Adipocyte (in vitro differentiated cells): ENCODE results near the gene HLCS.
A peak's percentile ranks its signal among the peaks of the same experiment; 100 is the strongest.

Experiments
- DNase-seq: peaks from one replicate; pipeline ENCODE4 v3.0.0-alpha.2; 2015; ENCODE audit warnings: low read depth
- H3K27me3 ChIP-seq: replicated peaks from 2 replicates; pipeline ENCODE4 v1.7.0; 2013; ENCODE audit warnings: mild to moderate bottlenecking, low read length, moderate library complexity; ENCODE audit not compliant: control insufficient read depth, insufficient read depth
- H3K36me3 ChIP-seq: 2 replicates; pipeline ENCODE4 v1.7.0; 2013; ENCODE audit warnings: low read length, mild to moderate bottlenecking, moderate library complexity; ENCODE audit not compliant: control insufficient read depth, insufficient read depth, severe bottlenecking
- H3K4me1 ChIP-seq: 2 replicates; pipeline ENCODE4 v1.7.0; 2013; ENCODE audit warnings: mild to moderate bottlenecking, low read length, moderate library complexity; ENCODE audit not compliant: control insufficient read depth, insufficient read depth
- H3K4me3 ChIP-seq: 2 replicates; pipeline ENCODE4 v1.7.0; 2013; ENCODE audit warnings: mild to moderate bottlenecking, low read length, moderate library complexity
- H3K9ac ChIP-seq: 2 replicates; pipeline ENCODE4 v1.7.0; 2013; ENCODE audit warnings: mild to moderate bottlenecking, low read length, moderate library complexity
- H3K9me3 ChIP-seq: 2 replicates; pipeline ENCODE4 v1.7.0; 2013; ENCODE audit warnings: mild to moderate bottlenecking, low read length, moderate library complexity; ENCODE audit not compliant: control insufficient read depth

HLCS gene

DNA sequence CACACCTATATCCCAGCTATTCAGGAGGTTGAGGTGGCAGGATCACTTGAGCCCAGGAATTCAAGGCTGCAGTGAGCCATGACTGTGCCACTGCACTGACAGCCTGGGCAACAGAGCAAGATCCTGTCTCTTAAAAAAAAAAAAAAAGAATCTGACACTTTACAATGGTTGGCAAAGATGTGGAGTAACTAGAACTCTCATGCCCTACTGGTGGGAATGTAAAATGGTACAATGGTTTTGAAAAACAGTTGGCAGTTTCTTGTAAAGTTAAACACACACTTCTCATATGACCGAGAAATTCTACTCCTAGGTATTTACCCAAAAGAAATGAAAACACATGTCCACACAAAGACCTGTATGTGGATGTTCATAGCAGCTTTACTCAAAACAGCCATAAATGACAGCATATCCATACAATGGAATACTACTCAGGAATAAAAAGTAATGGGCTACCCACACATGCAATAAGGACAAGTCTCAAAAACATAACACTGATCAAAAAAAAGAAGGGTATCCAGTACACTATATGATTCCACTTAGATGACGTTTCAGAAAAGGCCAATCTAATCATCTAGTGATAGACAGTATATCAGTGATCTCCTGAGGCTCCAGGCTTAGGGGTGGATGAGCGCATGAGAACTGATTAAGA lies 58.1 kb downstream of the HLCS start:
- peak; percentile 28 for DNase-seq

DNA sequence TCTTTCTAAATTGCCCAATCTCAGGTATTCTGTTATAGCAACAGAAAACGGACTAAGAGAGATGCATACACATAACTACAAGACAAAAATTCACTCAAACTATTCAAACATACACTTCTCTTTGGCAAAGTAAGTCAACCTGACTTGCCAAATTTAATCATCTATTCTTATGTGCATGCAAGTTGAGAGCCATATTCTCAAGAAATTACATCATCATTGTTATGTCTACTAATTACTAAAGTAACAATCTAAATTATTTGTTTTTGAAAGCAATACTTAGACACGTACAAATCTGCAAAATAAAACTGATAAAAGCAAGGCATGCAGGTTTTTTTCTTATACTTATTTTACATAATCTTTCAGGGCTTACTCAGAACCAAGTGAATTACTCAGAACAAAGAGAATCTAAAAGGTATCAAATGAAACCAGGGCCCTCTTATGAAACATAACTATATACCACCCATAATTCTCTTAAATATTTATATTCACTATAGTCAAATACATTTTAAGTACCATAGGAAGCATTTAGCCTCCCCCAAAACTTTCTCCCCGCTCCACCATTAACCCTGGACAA lies 62.3 kb downstream of the HLCS start:
- Histone ChIP-seq H3K36me3 (no peaks in the 10 kb centered on the region), H3K9me3 (no peaks in the 10 kb centered on the region), H3K9ac (no peak overlapping the region), H3K27me3 (no peaks in the 10 kb centered on the region), H3K4me1 (no peaks in the 10 kb centered on the region), H3K4me3 (no peak overlapping the region)
- DNase-seq, result no peak

More for the DNA sequence above, 58.1 kb downstream of the HLCS start:
- Histone ChIP-seq H3K4me3 (no peak overlapping the region), H3K9ac (no peak overlapping the region), H3K4me1 (peaks cover 13% of the 10 kb centered on the region), H3K27me3 (no peaks in the 10 kb centered on the region), H3K36me3 (no peaks in the 10 kb centered on the region), H3K9me3 (no peaks in the 10 kb centered on the region)

GRCh38 chr21:36902793-36903192 lies 63.7 kb downstream of the HLCS start:
- H3K4me3 ChIP-seq, result no peak overlapping the region

DNA sequence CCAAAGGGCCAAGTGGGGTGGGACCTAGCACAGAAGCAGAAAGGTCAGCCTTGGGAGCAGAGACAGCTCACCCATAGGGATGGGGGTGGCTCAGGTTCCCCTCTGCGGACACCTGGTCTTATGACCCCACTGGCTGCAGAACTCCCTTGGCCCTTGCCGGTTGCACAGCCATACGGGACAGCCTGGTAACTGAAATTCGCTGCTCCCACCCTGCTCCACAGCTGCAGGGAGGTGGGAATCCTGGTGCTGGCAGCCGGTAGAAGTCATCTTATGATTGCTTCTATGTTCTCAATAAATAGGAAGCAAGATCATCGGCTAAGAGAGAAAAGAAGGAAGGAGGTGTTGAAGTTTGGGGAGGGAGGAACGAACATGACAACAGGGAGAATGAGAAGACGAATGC lies 64.1 kb downstream of the HLCS start:
- no peak for DNase-seq
- H3K9me3 ChIP-seq, result no peaks in the 10 kb centered on the region
- no peaks in the 10 kb centered on the region for H3K36me3 ChIP-seq
- H3K4me1 ChIP-seq, result no peaks in the 10 kb centered on the region
- H3K9ac ChIP-seq, result no peak overlapping the region
- no peak overlapping the region for H3K4me3 ChIP-seq
- no peaks in the 10 kb centered on the region for H3K27me3 ChIP-seq

More at GRCh38 chr21:36902793-36903192, 63.7 kb downstream of the HLCS start:
- no peak overlapping the region for H3K9ac ChIP-seq
- H3K4me1 ChIP-seq, result no peaks in the 10 kb centered on the region
- H3K36me3 ChIP-seq, result no peaks in the 10 kb centered on the region
- no peaks in the 10 kb centered on the region for H3K9me3 ChIP-seq
- H3K27me3 ChIP-seq, result no peaks in the 10 kb centered on the region
- no peak for DNase-seq

DNA sequence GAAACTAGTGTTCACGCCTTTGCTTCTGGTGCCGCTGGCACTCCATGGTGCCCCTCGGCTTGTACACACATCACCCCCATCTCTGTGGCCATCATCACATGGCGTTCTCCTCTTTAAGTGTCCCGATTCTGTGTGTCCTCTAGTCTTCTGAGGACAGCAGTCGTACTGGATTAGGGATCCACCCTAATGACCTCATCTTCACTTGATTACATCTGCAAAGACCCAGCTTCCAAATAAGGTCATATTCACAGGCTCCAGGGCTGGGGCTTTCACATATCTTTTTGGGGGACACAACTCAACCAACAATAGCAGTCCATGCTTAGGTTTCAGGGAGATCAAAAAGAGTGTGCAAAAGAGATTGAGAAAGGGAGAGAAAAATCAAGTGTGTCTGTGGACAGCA lies 64.9 kb downstream of the HLCS start:
- H3K9me3 ChIP-seq, result no peaks in the 10 kb centered on the region
- peaks cover 4% of the 10 kb centered on the region for H3K36me3 ChIP-seq
- H3K4me3 ChIP-seq, result no peak overlapping the region
- DNase-seq, result no peak
- no peaks in the 10 kb centered on the region for H3K27me3 ChIP-seq
- no peak overlapping the region for H3K9ac ChIP-seq
- no peaks in the 10 kb centered on the region for H3K4me1 ChIP-seq

DNA sequence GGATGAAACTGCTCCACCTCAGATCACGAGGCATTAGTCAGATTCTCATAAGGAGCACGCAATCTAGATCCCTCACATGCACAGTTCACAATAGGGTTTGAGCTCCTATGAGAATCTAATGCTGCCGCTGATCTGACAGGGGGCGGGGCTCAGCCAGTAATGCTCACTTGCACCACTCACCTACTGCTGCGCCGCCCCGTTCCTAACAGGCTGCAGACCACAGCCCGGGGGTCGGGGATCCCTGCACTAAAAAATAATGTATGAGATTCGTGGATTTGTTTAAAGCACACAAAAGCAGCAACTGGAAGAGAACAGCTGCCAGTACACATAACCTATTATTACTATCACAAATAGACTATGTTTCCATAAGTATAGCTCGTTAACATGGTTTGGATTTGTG lies 72.9 kb downstream of the HLCS start:
- Histone ChIP-seq H3K36me3 (peaks cover 8% of the 10 kb centered on the region), H3K27me3 (no peaks in the 10 kb centered on the region), H3K9me3 (no peaks in the 10 kb centered on the region), H3K4me3 (no peak overlapping the region), H3K9ac (no peak overlapping the region), H3K4me1 (peaks cover 6% of the 10 kb centered on the region)
- DNase-seq, result no peak

- H3K4me1 ChIP-seq, result peaks cover 6% of the 10 kb centered on the region
- H3K9me3 ChIP-seq, result no peaks in the 10 kb centered on the region
- H3K4me3 ChIP-seq, result no peak overlapping the region
- no peak overlapping the region for H3K9ac ChIP-seq
- H3K27me3 ChIP-seq, result no peaks in the 10 kb centered on the region
- peaks cover 8% of the 10 kb centered on the region for H3K36me3 ChIP-seq
- no peak for DNase-seq
Observed at GRCh38 chr21:36892201-36892600, 74.3 kb downstream of the HLCS start.

DNA sequence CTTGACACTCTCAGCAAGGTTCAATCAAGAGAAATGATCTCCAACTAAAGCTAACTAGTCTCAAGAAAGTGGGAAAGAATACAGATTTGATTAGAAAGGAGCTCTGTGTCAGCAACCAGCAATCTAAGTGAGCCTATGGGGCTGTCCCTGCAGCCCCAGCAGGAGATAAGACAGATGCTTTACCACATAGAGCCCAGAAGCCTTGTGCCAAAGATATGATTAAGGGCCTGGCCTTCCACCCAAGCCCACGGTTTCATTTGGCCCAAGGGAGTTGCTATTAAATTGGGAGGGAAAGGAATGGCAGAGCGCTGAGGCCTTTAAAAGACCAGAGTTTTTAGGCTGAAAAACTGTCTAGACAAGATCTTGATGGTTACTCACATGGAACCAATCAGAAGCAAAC lies 74.8 kb downstream of the HLCS start:
- no peak for DNase-seq
- Histone ChIP-seq H3K4me3 (no peak overlapping the region), H3K9me3 (no peaks in the 10 kb centered on the region), H3K27me3 (no peaks in the 10 kb centered on the region), H3K36me3 (peaks cover 6% of the 10 kb centered on the region), H3K4me1 (peaks cover 6% of the 10 kb centered on the region), H3K9ac (no peak overlapping the region)

DNA sequence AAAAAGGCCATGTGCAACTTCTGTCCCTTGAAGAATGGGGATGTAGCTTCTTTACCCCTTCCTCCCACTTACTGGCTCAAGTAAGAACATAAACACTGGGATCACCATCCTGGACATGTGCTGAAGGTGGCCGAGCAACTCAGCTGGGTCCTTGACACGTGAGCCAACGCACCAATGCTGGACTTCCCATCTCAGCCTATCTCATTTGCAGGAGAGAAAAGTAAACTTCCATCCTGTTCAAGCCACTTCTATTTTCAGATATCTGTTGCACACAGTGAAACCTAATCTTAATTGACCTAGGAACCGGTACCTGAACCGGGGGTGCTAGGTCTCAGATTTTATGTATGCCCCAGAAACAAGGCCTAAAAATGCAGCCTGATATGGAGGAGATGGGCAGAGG lies 75.3 kb downstream of the HLCS start:
- H3K36me3 ChIP-seq, result no peaks in the 10 kb centered on the region
- no peaks in the 10 kb centered on the region for H3K9me3 ChIP-seq
- peaks cover 6% of the 10 kb centered on the region for H3K4me1 ChIP-seq
- no peak overlapping the region for H3K4me3 ChIP-seq
- no peak for DNase-seq
- no peak overlapping the region for H3K9ac ChIP-seq
- H3K27me3 ChIP-seq, result no peaks in the 10 kb centered on the region

DNA sequence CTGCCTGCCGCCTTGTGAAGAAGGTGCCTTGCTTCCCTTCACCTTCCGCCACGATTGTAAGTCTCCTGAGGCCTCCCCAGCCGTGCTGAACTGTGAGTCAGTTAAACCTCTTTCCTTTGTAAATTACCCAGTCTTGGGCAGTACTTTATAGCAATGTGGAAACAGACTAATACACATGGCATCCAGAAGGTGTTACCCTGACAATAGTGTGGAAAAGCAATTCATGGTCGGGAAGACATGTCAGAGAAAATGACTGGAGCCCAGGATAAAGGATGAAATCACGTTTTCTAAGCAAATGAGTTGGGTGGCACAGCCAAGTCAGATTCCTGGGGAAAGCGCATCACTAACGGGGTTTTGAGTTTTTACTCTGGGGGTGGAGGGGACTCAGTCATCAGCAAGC lies 76.4 kb downstream of the HLCS start:
- peaks cover 6% of the 10 kb centered on the region for H3K4me1 ChIP-seq
- H3K4me3 ChIP-seq, result no peak overlapping the region
- no peak for DNase-seq
- no peak overlapping the region for H3K9ac ChIP-seq
- no peaks in the 10 kb centered on the region for H3K36me3 ChIP-seq
- no peaks in the 10 kb centered on the region for H3K27me3 ChIP-seq
- H3K9me3 ChIP-seq, result no peaks in the 10 kb centered on the region

DNA sequence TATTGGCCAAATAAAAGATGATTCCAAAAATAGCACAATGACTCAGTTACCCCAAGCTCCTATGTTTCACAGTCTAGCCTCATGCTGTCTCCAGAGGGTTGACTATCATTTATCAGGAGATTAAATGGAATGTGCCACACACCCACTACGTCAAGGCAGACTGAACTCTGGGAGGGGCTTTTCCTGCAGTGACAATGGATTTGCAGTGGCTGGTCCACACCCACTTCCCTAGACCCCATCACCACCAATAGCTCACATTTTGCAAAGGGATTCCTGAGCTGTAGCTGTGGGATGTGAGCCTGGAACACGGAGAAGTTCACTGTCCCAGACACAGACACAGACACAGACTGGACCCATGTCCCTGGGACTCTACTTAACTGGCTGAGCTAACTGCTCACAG lies 77.1 kb downstream of the HLCS start:
- no peak overlapping the region for H3K4me3 ChIP-seq
- peaks cover 6% of the 10 kb centered on the region for H3K4me1 ChIP-seq
- H3K9me3 ChIP-seq, result no peaks in the 10 kb centered on the region
- no peak for DNase-seq
- H3K9ac ChIP-seq, result no peak overlapping the region
- no peaks in the 10 kb centered on the region for H3K36me3 ChIP-seq
- no peaks in the 10 kb centered on the region for H3K27me3 ChIP-seq

DNA sequence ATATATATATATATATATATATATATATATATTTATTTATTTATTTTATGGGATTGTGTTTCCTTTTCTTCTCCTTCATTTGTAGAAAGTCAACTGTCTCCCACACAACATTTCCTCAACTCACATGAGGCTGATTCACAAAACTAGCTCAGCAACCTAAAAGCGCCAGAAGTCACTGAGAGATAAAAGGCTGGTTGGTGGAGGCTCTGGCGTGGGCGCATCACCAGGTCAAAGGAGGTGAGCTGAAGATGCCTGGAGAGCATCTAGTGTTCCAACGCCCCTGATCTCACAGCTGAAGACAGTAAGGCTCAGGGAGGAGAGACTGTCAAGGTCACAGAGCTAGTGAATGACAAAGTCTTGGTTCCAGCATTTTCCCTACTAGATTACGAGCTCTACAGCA lies 78.0 kb downstream of the HLCS start:
- no peaks in the 10 kb centered on the region for H3K9me3 ChIP-seq
- DNase-seq, result no peak
- no peaks in the 10 kb centered on the region for H3K36me3 ChIP-seq
- H3K4me3 ChIP-seq, result no peak overlapping the region
- H3K9ac ChIP-seq, result no peak overlapping the region
- H3K4me1 ChIP-seq, result peaks cover 6% of the 10 kb centered on the region
- no peaks in the 10 kb centered on the region for H3K27me3 ChIP-seq
